ES-I3 (cell line): ENCODE data around the gene CST9L.

Experiments
- H3K36me3 ChIP-seq: 2 replicates; pipeline ENCODE4 v1.6.1; 2013; ENCODE audit warnings: mild to moderate bottlenecking, low read length, control low read depth, moderate library complexity; ENCODE audit not compliant: insufficient read depth
- H3K4me1 ChIP-seq: 2 replicates; pipeline ENCODE4 v1.6.1; 2013; ENCODE audit warnings: mild to moderate bottlenecking, control low read depth, low read length; ENCODE audit not compliant: insufficient read depth
- H3K9ac ChIP-seq: 2 replicates; pipeline ENCODE4 v1.6.1; 2013; ENCODE audit warnings: low read depth, mild to moderate bottlenecking, low read length, moderate library complexity
- H3K9me3 ChIP-seq: 2 replicates; pipeline ENCODE4 v1.6.1; 2013; ENCODE audit warnings: mild to moderate bottlenecking, low read length, moderate library complexity; ENCODE audit not compliant: control insufficient read depth, insufficient read depth

Gene CST9L

GRCh38 chr20:23544133-23544532 lies 24.2 kb downstream of the CST9L start:
- Histone ChIP-seq H3K4me1 (peaks cover 11% of the 10 kb centered on the region; the same call in 1 of the 2 replicates), H3K36me3 (no peaks in the 10 kb centered on the region)

GRCh38 chr20:23542801-23543200 lies 25.5 kb downstream of the CST9L start:
- H3K4me1 ChIP-seq = peaks cover 11% of the 10 kb centered on the region; the same call in 1 of the 2 replicates
- no peaks in the 10 kb centered on the region for H3K9me3 ChIP-seq
- no peaks in the 10 kb centered on the region for H3K36me3 ChIP-seq
- no peak overlapping the region for H3K9ac ChIP-seq

More at GRCh38 chr20:23544133-23544532, 24.2 kb downstream of the CST9L start:
- Histone ChIP-seq H3K9ac (no peak overlapping the region), H3K9me3 (no peaks in the 10 kb centered on the region)

DNA sequence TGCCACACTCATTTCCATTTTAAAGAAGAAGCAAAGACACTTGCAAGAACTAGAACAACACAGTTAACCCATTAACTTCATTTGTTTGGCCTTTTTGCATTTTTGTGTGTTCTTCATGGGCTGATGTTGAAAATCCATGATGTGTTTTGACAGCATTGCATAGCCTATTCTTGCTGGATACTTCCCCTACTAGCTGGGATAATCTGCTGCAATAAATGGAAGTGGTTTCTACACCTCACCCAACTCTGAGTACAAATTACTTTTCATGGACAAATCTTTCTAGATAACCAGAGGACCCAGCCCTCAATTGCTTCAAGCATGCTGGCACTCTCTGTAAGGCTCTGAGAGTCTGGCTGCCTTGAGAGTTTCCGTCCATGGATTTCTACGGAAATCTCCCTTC lies 26.5 kb downstream of the CST9L start:
- no peak overlapping the region for H3K9ac ChIP-seq
- H3K36me3 ChIP-seq = no peaks in the 10 kb centered on the region
- no peaks in the 10 kb centered on the region for H3K9me3 ChIP-seq
- peaks cover 11% of the 10 kb centered on the region; the same call in 1 of the 2 replicates for H3K4me1 ChIP-seq

DNA sequence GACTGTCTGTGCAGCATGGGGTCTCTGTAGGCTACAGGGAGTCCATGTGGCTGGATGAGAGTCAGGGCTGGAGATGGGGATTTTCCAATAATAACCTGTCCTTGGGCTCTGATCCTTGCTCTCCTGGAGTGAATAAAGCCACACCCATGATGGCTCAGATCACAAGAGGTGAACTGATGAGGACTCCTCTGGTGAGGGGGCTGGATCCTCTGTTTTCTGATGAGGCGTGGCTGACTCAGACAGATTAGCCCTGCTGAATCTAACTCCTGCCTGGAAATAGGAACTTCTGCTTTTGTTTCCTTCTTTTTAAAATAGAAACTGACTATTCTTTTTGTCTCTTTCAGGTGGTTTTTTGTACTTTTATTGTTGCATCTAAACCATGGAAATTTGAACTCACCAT lies 27.0 kb downstream of the CST9L start:
- Histone ChIP-seq H3K9me3 (no peaks in the 10 kb centered on the region), H3K9ac (no peak overlapping the region), H3K36me3 (no peaks in the 10 kb centered on the region)

DNA sequence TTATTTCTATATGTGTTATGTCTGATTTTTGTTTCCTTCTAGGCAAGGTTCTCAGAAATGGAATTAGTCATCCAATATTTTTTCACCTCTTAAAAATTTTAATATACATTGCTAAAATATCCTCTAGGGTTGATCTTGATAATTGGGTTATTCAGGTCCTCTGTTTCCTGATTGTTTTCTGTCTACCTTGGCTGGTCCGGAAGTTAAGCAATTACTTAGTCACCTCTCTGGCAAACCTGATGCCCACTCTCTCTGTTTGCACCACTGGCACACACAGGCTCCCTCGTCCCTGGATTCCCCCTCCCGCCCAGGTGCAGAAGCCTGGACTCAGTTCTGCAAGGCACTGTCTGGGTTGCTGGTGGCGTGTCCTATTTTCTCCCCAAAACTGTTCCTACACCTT lies 27.7 kb downstream of the CST9L start:
- peaks cover 11% of the 10 kb centered on the region; the same call in 1 of the 2 replicates for H3K4me1 ChIP-seq
- H3K9me3 ChIP-seq = no peaks in the 10 kb centered on the region
- H3K9ac ChIP-seq = no peak overlapping the region
- H3K36me3 ChIP-seq = no peaks in the 10 kb centered on the region

More for the DNA sequence above, 27.0 kb downstream of the CST9L start:
- peaks cover 11% of the 10 kb centered on the region; the same call in 1 of the 2 replicates for H3K4me1 ChIP-seq

- Histone ChIP-seq H3K4me1 (peaks cover 24% of the 10 kb centered on the region), H3K9ac (no peak overlapping the region), H3K9me3 (no peaks in the 10 kb centered on the region), H3K36me3 (no peaks in the 10 kb centered on the region)
These were observed 31.3 kb downstream of the CST9L start for GRCh38 chr20:23537030-23537429.

GRCh38 chr20:23536328-23536974 lies 31.8 kb downstream of the CST9L start:
- Histone ChIP-seq H3K4me1 (peaks cover 18% of the 10 kb centered on the region), H3K9me3 (no peaks in the 10 kb centered on the region)

GRCh38 chr20:23534801-23535593 lies 33.3 kb downstream of the CST9L start:
- H3K4me1 ChIP-seq = peaks cover 12% of the 10 kb centered on the region
- no peaks in the 10 kb centered on the region for H3K36me3 ChIP-seq

More at GRCh38 chr20:23536328-23536974, 31.8 kb downstream of the CST9L start:
- Histone ChIP-seq H3K9ac (no peak overlapping the region), H3K36me3 (no peaks in the 10 kb centered on the region)

GRCh38 chr20:23533161-23533560 lies 35.1 kb downstream of the CST9L start:
- H3K9ac ChIP-seq = no peak overlapping the region
- no peaks in the 10 kb centered on the region for H3K36me3 ChIP-seq
- peaks cover 3% of the 10 kb centered on the region; the same call in 1 of the 2 replicates for H3K9me3 ChIP-seq
- peaks cover 12% of the 10 kb centered on the region for H3K4me1 ChIP-seq

More at GRCh38 chr20:23534801-23535593, 33.3 kb downstream of the CST9L start:
- no peaks in the 10 kb centered on the region; the same call in 1 of the 2 replicates for H3K9me3 ChIP-seq
- no peak overlapping the region for H3K9ac ChIP-seq

GRCh38 chr20:23532533-23532932 lies 35.8 kb downstream of the CST9L start:
- Histone ChIP-seq H3K36me3 (no peaks in the 10 kb centered on the region), H3K9ac (no peak overlapping the region), H3K4me1 (peaks cover 12% of the 10 kb centered on the region), H3K9me3 (peaks cover 7% of the 10 kb centered on the region)

- Histone ChIP-seq H3K9ac (no peak overlapping the region), H3K4me1 (peaks cover 12% of the 10 kb centered on the region), H3K9me3 (peaks cover 7% of the 10 kb centered on the region), H3K36me3 (no peaks in the 10 kb centered on the region)
These were observed 37.2 kb downstream of the CST9L start for GRCh38 chr20:23530937-23531567.

DNA sequence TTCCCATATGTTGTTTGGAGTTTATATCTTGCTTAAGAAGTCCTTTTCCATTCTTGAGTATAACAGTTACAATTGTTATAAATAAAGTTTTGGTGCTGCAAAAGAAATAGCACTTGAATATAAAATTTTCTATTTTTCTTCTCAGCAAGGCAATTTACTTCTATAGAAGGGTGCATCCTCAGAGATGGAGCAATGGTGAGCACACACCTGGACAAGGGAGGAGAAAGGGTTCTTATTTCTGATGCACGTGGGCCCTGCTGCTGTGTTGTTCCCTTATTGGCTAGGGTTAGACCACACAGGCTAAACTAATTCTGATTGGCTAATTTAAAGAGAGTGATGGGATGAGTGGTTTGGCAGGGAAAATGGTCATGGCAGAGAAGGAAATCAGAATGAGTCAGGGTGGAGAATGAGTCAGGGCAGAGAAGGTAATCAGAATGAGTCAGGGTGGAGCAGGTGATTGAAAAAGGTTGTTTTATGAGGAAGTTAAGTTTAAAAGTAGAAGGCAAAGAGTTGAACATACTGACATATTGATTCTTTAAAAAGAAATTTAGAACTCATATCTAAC lies 39.3 kb downstream of the CST9L start:
- peaks cover 7% of the 10 kb centered on the region for H3K9me3 ChIP-seq
- no peak overlapping the region for H3K9ac ChIP-seq
- H3K36me3 ChIP-seq = no peaks in the 10 kb centered on the region
- H3K4me1 ChIP-seq = peaks cover 12% of the 10 kb centered on the region

DNA sequence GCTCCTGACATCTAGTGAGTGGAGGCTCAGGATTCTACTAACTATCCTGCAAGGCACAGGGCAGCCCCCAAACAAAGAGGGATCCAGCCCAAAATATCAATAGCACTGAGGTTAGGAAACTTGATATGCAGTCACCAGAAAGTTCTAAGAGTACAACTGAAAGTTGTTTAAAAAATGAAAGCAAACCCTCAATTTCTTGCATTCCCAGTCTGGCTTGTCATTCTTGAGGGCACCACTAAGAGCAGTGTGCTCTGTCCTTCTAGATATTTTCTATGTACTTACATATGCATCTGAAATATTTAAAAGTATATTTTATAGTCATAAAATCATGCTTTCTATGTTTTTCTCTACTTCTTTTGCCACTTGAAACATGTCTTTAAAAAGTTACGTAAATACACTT lies 41.4 kb downstream of the CST9L start:
- H3K9ac ChIP-seq = no peak overlapping the region
- peaks cover 10% of the 10 kb centered on the region for H3K9me3 ChIP-seq
- H3K36me3 ChIP-seq = no peaks in the 10 kb centered on the region
- no peaks in the 10 kb centered on the region for H3K4me1 ChIP-seq

DNA sequence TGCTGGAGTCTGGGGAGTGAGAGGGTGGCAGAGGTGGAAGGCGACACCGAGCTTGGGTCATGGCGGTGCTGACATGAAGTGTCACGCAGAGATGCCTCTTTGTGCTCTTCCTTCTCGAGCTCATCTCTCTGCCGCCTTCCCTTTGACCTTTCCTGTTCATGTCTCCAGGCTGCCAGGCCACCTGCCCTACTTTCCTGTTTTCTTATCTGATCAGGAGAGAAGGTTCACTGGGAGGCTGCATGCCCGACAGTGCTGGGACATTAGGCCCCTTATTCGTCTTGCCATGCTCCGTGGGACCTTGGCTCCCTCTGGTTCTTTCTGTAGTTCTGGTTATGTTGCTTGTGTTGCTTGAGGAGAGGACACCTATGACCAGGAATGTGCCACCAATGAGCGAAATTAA lies 44.1 kb downstream of the CST9L start:
- H3K9ac ChIP-seq = no peak overlapping the region
- H3K36me3 ChIP-seq = no peaks in the 10 kb centered on the region
- H3K9me3 ChIP-seq = peaks cover 13% of the 10 kb centered on the region
- H3K4me1 ChIP-seq = no peaks in the 10 kb centered on the region
